Measurements from ENCODE around the gene CLEC2A.

CLEC2A gene

GRCh38 chr12:9872742-9873141 lies 59.4 kb downstream of the CLEC2A start:
- no peak overlapping the region for H3K27ac ChIP-seq (ENCODE audit: low read length)

GRCh38 chr12:9872162-9872561 lies 60.0 kb downstream of the CLEC2A start:
- DNase-seq (no peak), ATAC-seq (ENCODE audit: insufficient read depth, low read depth) (no peak)
- H3K36me3 ChIP-seq (ENCODE audit: insufficient read depth, low read length): no peaks in the 10 kb centered on the region
- no peaks in the 10 kb centered on the region for H4K20me1 ChIP-seq (ENCODE audit: insufficient read depth, low read length)
- peaks cover 16% of the 10 kb centered on the region for H3K4me1 ChIP-seq (ENCODE audit: insufficient read depth, low read length)
- H3K27me3 ChIP-seq (ENCODE audit: insufficient read depth, low read length, poor library complexity): no peaks in the 10 kb centered on the region
- H3K27ac ChIP-seq (ENCODE audit: low read length): no peak overlapping the region
- no peak overlapping the region for H2AFZ ChIP-seq (ENCODE audit: low read depth, low read length)
- no peak overlapping the region for H3K9ac ChIP-seq (ENCODE audit: low read depth, low read length)
- H3K4me2 ChIP-seq (ENCODE audit: insufficient read depth, low read length): no peak overlapping the region
- H3K9me3 ChIP-seq (ENCODE audit: insufficient read depth, low read length, severe bottlenecking): no peaks in the 10 kb centered on the region
- TF ChIP-seq CTCF (IDR thresholded peaks at IDR 0.05; ENCODE audit: borderline replicate concordance, extremely low read depth, low read length, poor library complexity, severe bottlenecking) (no peak), EZH2 (IDR thresholded peaks at IDR 0.05; ENCODE audit: borderline replicate concordance, low read depth, low read length, severe bottlenecking) (no peak)
- H3K4me3 ChIP-seq (ENCODE audit: low read depth in 1 of 2, low read length in 2 of 2): no peak overlapping the region
- peaks cover 25% of the 10 kb centered on the region for H3K79me2 ChIP-seq (ENCODE audit: insufficient read depth, low read length)

More at GRCh38 chr12:9872742-9873141, 59.4 kb downstream of the CLEC2A start:
- ATAC-seq (ENCODE audit: insufficient read depth, low read depth) (no peak), DNase-seq (no peak)
- TF ChIP-seq EZH2 (IDR thresholded peaks at IDR 0.05; ENCODE audit: borderline replicate concordance, low read depth, low read length, severe bottlenecking): no peak
- TF ChIP-seq CTCF (IDR thresholded peaks at IDR 0.05; ENCODE audit: borderline replicate concordance, extremely low read depth, low read length, poor library complexity, severe bottlenecking): no peak
- H3K9ac ChIP-seq (ENCODE audit: low read depth, low read length): no peak overlapping the region
- H3K27me3 ChIP-seq (ENCODE audit: insufficient read depth, low read length, poor library complexity): no peaks in the 10 kb centered on the region
- peaks cover 16% of the 10 kb centered on the region for H3K4me1 ChIP-seq (ENCODE audit: insufficient read depth, low read length)
- no peak overlapping the region for H3K4me2 ChIP-seq (ENCODE audit: insufficient read depth, low read length)
- no peaks in the 10 kb centered on the region for H3K36me3 ChIP-seq (ENCODE audit: insufficient read depth, low read length)
- no peak overlapping the region for H3K4me3 ChIP-seq (ENCODE audit: low read depth in 1 of 2, low read length in 2 of 2)
- H3K9me3 ChIP-seq (ENCODE audit: insufficient read depth, low read length, severe bottlenecking): no peaks in the 10 kb centered on the region
- no peak overlapping the region for H2AFZ ChIP-seq (ENCODE audit: low read depth, low read length)
- H3K79me2 ChIP-seq (ENCODE audit: insufficient read depth, low read length): peaks cover 19% of the 10 kb centered on the region
- no peaks in the 10 kb centered on the region for H4K20me1 ChIP-seq (ENCODE audit: insufficient read depth, low read length)

GRCh38 chr12:9870286-9870866 lies 61.8 kb downstream of the CLEC2A start:
- Histone ChIP-seq H3K4me2 (ENCODE audit: insufficient read depth, low read length) (peak overlapping the region; percentile 69), H3K79me2 (ENCODE audit: insufficient read depth, low read length) (peaks cover 43% of the 10 kb centered on the region), H3K4me3 (ENCODE audit: low read depth in 1 of 2, low read length in 2 of 2) (peak overlapping the region; percentile 47 to 57; a peak in 3 of 4 replicates), H4K20me1 (ENCODE audit: insufficient read depth, low read length) (no peaks in the 10 kb centered on the region), H3K36me3 (ENCODE audit: insufficient read depth, low read length) (no peaks in the 10 kb centered on the region), H3K9ac (ENCODE audit: low read depth, low read length) (peak overlapping the region; percentile 67), H3K27me3 (ENCODE audit: insufficient read depth, low read length, poor library complexity) (no peaks in the 10 kb centered on the region), H2AFZ (ENCODE audit: low read depth, low read length) (peak overlapping the region; percentile 78), H3K9me3 (ENCODE audit: insufficient read depth, low read length, severe bottlenecking) (no peaks in the 10 kb centered on the region), H3K4me1 (ENCODE audit: insufficient read depth, low read length) (peaks cover 21% of the 10 kb centered on the region), H3K27ac (ENCODE audit: low read length) (peak overlapping the region; percentile 98)
- DNase-seq: peak; percentile 38
- no peak for TF ChIP-seq EZH2 (IDR thresholded peaks at IDR 0.05; ENCODE audit: borderline replicate concordance, low read depth, low read length, severe bottlenecking)
- no peak for TF ChIP-seq CTCF (IDR thresholded peaks at IDR 0.05; ENCODE audit: borderline replicate concordance, extremely low read depth, low read length, poor library complexity, severe bottlenecking)
- no peak for ATAC-seq (ENCODE audit: insufficient read depth, low read depth)

Data from DND-41 (cell line).